GM21423 (cell line): ENCODE measurements around the gene SPEG.
"Not testable (repeated sequence)": the region's sequence is repeated elsewhere in the genome, so short reads cannot be mapped to it uniquely, and the experiment has no call there.

ENCODE experiments used
- ATAC-seq: cut with Tn5 transposase; IDR thresholded peaks from one replicate; pipeline ENCODE4 v1.9.1; 2021; ENCODE audit warnings: mild to moderate bottlenecking, moderate library complexity; ENCODE audit not compliant: unreplicated experiment

SPEG gene

GRCh38 chr2:219404291-219404910, 30.2 kb upstream of the SPEG start:
- ATAC-seq, result no peak

DNA sequence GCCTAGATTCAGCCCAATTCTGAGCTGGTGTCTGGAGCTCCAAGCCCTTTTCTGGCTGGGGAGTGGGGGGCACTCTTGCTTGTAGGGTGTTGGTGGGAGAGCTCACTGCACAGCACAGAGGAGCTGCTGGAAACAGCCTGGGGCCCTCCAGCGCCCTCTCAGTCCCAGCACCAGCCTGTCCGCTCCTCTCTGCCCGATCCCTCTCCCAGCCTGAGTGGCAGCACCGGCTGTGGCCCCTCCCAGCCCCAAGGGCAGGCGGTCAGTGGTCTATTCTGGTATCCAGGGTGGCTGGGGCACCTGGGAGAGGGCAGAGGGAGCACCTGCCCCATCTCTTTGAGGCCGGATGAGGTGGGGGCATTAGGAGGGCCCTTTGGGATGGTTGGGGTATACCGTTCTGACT, 29.7 kb upstream of the SPEG start:
- ATAC-seq, result no peak

DNA sequence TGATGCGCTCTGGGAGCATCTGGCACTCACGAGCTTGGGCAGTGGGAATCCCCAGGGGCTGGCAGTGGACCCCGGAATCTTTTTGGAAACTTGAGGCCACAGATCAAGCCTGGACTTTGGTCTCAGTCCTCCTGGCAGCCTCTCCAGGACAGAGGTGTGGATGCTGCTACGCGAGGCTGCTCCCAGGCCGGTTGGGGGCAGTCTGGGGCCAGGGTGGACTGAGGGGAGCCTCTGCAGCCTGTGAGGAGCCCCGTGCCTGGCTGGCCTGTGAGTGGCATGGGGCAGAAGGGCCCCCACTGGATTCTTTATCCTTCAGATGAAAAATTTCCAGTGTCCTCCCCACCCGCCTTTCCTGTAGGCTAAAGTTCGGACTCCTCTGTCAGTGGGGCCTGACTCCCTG, 29.2 kb upstream of the SPEG start:
- no peak for ATAC-seq

DNA sequence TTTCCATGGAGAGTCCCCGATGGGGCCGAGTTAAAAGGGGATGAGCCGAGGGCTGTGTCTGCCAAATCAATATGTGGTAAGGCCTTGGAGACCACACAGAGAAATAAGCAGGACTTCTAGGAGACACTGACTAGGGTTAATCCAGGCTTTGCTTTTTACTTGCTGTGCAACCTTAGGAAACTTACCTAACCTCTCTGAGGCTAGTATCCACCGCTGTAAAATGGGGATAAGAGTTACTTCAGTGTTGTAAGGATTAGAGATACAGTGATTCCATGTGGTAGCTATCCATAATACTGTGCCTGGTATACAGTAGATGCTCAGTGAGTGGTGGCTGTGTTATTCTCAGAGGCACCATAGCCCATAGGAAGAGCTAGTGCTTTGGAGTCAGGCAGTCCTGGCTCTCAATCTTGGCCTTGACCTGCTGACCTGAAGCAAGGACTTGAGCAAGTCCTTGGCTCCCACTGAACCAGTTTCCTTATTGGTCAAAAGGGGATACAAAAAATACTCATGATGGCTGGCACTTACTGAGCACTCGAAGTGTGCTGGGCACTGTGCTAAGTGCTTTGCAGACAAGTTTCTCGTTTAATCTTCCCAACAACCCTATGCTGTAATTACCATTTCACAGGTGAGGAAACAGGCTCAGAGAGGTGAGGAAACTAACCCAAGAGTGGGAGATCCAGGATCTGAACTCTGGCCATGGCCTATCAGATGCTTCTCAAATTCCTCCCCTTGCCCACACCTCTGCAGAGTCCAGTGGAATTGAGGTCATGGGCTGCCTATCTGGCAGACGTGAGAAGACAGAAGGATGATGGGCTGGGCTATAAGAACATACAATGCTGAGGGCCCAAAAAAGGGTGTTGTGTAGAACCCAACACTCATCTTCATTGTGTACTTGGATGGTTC, 28.4 kb upstream of the SPEG start:
- no peak for ATAC-seq

GRCh38 chr2:219406861-219407230, 27.8 kb upstream of the SPEG start:
- ATAC-seq, result no peak

GRCh38 chr2:219407343-219407742, 27.3 kb upstream of the SPEG start:
- not testable (repeated sequence) for ATAC-seq

DNA sequence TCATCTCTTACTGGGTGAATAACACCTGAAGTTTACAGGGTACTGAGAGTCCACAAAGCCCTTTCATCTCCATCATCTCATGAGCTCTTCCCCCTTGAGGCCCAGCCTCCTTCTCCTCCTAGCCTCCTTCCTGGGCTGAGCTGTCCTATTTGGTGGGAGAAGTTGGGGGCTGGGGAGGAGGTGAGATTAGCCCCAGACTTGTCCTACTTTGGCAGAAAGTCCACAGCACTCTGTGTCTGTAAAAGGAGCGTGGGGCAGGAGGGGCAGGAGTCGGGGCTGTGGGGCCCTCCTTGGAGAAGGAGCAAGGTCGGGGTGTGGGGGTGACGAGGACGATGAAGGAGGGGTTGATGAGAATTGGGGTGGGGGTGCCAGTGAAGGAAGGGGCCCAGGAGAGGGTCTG, 26.4 kb upstream of the SPEG start:
- no peak for ATAC-seq

DNA sequence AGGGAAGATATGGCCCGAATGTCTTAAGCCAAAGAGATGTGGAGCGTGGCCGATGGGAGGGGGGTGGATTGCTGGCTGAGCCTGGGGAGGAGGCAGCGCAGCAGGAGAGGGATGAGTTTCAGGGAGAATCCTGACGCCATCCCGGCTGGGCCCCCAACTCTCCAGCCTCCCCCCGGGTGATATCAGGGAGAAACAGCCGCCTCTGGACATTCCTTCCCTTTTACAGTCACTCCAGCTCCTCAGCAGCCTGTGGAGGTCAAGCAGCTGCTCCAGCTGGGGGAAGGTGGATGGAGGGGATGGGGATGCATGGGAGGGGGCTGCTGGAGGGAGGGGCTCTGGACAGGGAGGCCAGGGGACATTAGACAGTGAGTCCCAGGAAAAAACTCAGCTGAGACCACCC, 26.0 kb upstream of the SPEG start:
- ATAC-seq, result no peak

- ATAC-seq, result no peak
Observed at GRCh38 chr2:219409619-219410018, 25.0 kb upstream of the SPEG start.

DNA sequence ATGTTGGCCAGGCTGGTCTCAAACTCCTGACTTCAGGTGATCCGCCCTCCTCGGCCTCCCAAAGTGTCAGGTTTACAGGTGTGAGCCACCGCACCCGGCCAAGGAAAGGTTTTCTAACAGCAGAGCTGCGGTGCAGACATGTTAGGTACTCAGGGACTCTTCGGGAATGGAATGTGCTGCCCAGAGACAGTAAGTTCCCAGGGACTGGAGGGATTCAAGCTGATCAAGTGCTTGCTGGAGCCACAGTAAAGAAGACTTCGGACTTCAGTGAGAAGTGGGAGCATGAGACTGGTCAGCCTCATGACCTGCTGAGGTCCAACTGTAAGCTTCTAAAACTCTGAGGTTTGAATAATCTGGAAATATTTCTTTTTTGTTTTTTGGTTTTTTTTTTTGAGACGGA, 24.3 kb upstream of the SPEG start:
- no peak for ATAC-seq

DNA sequence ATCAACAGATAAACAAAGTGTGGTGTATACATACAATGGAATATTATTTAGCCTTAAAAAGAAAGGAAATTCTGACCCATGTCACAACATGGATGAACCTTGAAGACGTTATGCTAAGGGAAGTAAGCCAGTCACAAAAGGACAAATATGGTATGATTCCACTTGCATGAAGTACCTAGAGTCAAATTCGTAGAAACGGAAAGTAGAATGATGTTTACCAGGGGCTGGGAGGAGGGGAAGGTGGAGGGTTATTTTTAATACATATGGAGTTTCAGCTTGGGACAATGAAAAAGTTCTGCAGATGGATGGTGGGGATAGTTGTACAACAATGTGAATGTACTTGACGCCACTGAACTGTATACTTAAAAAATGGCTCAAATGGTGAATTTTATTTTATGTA, 19.8 kb upstream of the SPEG start:
- ATAC-seq, result no peak

DNA sequence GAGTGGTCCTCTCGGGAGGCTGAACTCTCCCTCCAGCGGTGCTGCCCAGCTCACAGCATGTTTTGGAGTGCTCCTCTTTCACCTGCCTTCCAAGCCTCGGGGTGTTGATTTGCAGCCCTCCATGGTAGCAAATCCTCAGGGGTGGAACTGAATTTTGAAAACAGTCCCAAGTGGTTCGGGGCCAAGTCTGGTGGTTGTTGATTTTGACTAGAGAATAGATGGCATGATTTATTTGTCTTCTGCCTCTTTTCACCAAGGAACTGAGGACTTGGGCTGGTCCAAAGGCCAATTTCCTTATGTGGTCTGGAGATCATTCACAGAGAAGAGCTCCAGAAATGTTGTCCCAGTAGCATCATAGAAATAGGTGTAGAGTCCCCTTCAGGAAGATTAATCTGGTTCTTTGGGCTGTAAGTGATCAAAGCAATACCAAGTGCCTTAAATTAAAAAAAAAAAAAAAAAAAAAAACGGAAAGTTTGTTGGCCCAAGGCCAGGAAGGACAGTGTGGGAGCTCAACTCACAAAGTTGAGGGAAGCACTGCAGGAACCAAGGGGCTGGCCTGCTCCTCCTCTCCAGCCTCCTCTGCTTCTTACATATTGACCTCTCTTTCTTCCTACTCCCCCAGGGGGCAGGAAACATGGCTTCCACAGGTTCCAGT, 18.9 kb upstream of the SPEG start:
- ATAC-seq, result no peak

DNA sequence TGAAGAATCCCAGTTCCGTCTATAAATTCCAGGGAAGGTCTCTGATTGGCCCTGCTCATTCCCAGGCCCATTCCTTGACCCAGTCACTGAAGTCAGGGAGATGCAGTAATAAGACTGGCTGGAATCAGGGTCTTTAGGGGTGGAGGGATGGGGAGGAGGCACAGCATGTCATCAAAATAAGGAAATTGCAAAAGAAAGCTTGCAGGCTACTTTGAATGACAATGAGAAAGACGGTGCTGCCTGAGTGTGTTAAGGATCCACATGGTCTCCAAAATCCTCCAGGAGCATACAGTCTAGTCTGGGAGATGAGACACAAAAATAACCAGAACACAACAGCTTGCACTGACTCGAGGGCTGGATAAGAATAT, 18.4 kb upstream of the SPEG start:
- no peak for ATAC-seq

DNA sequence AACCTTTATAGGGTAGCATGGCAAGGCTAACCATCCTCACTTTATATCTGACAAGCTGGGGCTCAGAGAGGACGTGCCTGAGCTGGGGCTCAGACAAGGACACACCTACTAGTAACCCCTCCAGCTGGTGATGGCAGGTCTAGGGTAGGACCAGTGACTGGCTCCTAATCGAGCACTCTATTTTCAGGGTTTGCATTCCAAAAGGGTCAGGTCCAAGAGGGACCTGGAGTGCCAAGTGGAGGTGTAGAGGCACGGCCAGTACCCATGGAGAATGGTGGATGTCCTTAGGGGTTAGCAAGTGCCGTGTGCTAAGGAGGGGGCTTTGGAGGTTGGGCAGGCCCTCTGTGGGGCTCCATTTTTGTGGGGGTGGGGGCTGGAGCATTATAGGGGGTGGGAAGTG, 17.7 kb upstream of the SPEG start:
- no peak for ATAC-seq

GRCh38 chr2:219417374-219417773, 17.3 kb upstream of the SPEG start:
- no peak for ATAC-seq

GRCh38 chr2:219418155-219419011, 16.3 kb upstream of the SPEG start, which contains the start of gene DES:
DES (plus strand) TSS chr2:219418377; CDS start chr2:219418463, 86 bp downstream.
- no peak for ATAC-seq

DNA sequence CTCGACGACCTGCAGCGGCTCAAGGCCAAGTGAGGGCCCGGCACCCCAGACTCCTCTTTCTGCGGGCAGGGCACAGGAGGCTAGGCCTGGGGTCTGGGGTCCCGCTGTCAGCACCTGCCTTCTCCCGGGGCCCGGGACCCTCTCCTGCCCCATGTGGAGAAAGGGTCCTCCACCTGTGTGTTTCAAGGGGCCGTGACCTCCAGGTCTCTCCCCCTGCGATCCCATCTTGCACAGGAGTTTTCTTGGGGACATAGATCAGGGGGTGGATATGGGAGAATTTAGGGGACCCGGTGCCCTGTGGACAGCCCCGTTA, 15.7 kb upstream of the SPEG start:
- no peak for ATAC-seq

DNA sequence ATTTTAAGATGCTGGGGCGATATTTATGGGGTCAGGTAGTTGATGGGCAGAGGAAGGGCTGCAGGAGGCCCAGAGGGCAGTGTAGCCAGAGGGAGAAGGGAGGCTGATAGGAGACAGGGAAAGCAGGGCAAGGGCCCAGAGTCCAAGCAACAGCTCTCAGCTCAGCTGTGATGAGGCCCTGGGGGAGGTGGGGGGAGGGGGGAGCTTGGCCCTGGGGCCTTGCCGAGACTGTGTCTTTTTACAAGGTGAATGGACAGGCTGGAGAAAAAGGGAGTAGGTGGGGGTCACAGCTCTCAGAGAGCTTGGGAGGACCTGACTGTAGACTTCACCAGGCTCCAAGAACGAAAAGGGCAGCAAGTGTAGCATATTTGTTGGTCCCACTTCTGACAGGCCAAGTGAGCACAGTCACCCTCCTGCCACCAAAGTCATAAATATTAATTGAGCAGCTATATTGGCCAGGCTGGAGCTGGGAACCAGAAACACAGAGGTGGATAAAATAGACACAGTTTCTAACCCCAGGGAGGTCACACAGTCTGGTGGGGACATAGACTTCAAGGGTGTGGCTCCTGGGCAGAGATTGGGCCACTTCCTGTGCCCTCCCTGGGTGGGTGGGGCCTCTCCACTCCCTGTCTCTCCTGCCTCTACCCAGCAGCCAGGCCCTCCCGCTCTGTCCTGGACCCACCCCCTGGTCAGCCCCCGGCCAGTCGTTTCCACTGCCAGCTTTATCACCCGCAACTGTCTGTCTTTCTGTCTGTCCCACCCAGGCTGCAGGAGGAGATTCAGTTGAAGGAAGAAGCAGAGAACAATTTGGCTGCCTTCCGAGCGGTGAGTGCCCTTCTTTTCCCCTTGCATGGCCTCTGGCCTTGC, 15.1 kb upstream of the SPEG start:
- no peak for ATAC-seq

DNA sequence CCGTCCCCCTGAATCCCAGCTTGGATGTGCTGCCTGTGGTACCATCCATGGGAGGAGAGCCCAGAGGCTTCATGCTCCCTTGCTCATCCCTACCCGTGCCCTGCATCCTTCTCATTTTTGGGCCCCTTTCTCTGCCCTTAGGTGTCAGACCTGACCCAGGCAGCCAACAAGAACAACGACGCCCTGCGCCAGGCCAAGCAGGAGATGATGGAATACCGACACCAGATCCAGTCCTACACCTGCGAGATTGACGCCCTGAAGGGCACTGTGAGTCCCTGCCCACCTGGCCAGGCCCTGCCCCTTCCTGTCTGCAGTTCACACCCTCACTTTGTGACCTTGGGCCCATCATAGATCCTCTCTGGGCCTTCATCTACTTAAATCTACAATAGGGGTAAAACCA, 14.0 kb upstream of the SPEG start:
- ATAC-seq, result no peak

DNA sequence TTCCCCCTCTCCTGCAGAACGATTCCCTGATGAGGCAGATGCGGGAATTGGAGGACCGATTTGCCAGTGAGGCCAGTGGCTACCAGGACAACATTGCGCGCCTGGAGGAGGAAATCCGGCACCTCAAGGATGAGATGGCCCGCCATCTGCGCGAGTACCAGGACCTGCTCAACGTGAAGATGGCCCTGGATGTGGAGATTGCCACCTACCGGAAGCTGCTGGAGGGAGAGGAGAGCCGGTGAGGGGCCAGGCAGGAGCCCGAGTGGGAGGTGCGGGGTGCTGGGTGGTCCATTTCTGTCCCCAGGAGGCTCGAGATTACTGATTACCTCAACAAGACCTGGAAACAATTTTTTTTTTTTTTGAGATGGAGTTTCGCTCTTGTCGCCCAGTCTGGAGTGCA, 13.3 kb upstream of the SPEG start:
- no peak for ATAC-seq
